Fibroblast of peridontal ligament (primary cell): ENCODE measurements around the gene ALDH3B2.

Source experiments
- DNase-seq: peaks from one replicate; pipeline ENCODE4 v3.0.0-alpha.2; 2010; ENCODE audit errors: extremely low read depth

Gene ALDH3B2

DNA sequence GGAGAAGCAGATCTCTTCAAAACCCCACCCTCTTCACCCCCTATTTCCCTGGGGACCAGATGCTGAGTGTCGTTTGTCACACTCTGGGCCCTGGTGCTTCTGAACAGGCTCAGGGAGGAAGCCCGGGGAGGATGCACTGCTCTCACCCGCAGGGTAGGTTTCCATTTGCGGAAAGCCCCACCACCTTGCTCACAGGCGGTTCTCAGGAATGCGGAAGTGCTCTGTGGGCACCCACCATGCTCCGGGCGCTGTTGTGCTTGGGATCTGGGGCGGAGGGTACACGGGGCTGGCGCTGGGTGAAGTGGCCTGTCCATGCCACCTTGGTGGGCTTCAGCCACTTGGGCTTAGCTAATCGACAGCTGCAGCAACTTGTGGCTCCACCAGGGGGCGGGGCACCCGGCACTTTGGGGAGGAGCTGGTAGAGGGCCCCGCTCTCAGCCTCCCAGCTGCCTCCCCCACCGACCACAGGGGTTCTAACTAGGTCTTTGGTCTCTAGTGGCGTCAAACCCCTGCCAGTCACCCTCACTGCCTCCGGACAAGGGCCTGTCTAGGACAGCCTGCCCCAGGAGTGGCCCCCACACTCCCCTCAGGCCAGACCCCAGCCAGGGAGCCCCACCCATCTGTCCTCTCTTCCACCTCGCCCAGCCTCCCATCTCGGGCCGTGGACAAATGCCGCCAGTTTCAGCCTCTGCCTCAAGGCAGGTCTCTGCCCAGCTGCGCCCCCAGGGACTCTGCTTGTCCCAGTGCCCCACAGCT, 60.3 kb downstream of the ALDH3B2 start:
- peak; percentile 32 for DNase-seq

DNA sequence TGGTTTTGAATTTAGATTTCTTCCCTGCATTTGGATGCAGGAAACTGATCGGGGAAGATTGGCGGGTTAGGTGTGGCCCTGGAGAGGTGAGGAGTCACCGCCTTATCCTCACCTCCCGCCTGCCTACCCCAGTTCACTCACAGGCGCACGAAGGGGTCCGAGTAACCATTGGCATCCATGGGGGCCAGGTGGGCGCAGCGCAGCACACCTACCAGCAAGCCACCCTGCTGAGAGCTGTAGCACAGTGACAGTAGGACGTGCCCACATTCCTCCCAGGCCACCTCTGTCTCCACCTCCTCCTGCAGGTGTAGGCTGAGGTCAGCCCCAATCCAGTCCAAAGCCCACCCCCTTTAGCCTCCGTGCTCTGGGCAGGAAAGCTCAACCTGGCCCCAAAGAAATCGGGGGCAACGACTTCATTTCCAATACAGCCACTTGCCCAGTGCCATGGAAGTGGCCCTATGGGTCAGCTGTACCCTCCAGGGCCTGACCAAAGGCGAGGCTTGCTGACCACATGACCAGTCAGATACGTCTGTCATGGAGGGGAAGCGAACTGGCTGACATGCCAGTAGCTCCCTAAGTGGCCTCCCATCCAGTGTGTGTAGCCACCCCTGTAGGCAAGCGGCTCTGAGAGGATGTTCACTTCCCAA, 61.0 kb downstream of the ALDH3B2 start:
- no peak for DNase-seq

DNA sequence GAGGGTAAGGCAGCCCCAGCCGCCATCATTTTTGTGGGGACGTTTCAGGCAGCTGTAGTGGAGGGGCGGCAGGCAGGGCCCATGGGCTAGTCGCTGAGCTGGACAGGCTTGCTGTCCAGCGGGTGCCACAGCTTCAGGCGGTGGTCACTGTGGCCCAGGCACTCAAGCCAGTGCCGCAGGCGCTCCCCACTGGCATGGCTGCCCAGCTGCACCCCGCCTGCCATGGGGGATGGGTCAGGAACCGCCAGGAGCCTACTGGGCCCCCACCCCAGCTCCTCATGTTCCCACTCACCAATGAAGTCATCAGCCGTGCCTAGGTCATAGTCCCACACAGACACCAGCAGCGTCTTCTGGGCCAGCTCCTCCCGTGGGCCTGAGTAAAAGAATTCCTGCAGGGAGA, 61.7 kb downstream of the ALDH3B2 start:
- no peak for DNase-seq
